ENCODE results near the gene C11orf91. TPM values are rescaled to one million over a fixed set of nuclear protein-coding genes. Genes with fewer than 3 reads are reported as not detected.

The C11orf91 gene
- total and polyA plus RNA-seq, 2 donors (not counting 3 experiments of a cell fraction or from before 2014, with no cell fraction given): 0.94 to 2.1 TPM

DNA sequence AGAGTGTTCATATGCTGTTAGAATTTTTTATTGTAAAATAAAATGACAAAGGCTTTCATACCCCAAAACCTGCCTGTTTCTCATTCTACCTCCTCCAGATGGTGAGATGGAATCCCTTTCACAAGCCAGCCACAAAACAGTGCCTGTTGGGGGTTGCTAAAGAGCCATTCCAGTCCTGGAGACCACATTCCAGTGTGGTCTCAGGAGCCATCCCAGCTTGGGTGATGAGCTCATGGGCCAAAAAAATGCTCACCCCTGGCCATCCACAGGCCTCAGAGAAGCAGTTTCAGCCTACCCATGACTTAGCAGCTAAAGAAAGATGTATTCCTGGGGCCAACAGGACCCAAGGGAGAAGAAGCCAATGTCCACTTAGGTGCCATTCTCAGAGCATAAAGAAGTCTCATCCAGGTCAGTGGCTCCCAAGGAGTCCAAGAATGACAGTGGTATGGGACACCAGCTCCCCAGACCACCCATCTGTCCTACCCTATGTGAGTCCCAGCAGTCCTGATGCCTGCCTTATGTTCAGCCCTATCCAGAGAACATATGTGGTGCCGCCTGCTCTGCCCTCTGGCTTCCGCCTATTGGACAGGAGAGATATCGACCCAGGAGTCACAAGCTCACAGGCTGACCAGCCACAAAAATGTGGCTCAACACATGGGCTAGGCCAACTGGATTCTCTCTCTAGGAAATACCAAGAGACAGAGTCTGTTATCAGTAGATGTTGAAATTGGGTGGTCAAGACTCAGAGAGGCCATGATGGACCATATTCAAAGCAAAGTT, 26.4 kb downstream of the C11orf91 start:
- Histone ChIP-seq H3K27ac (ENCODE audit: insufficient read depth, low read depth, low read length) (no peak overlapping the region), H3K4me2 (ENCODE audit: insufficient read depth, low read length) (no peak overlapping the region), H3K4me1 (ENCODE audit: control insufficient read depth, extremely low read depth, insufficient read depth, low read length) (peaks cover 11% of the 10 kb centered on the region), H3K4me3 (replicated peaks in 1 of 3; ENCODE audit: insufficient read depth in 1 of 3, low read depth in 1 of 3, low read length in 3 of 3) (no peak overlapping the region), H4K20me1 (replicated peaks; ENCODE audit: control insufficient read depth, extremely low read depth, insufficient read depth, low read length) (no peaks in the 10 kb centered on the region), H3K79me2 (ENCODE audit: control insufficient read depth, insufficient read depth, low read length) (no peaks in the 10 kb centered on the region), H3K9me1 (replicated peaks; ENCODE audit: control insufficient read depth, extremely low read depth, insufficient read depth, low read length) (no peaks in the 10 kb centered on the region), H3K36me3 (ENCODE audit: control insufficient read depth in 2 of 2, extremely low read depth in 1 of 2, insufficient read depth in 2 of 2, low read length in 2 of 2) (no peaks in the 10 kb centered on the region), H3K9me3 (replicated peaks; ENCODE audit: control insufficient read depth, insufficient read depth, low read length) (no peaks in the 10 kb centered on the region), H3K9ac (replicated peaks; ENCODE audit: extremely low read depth, insufficient read depth, low read length) (no peak overlapping the region), H3K27me3 (ENCODE audit: control insufficient read depth in 2 of 2, insufficient read depth in 2 of 2, low read length in 2 of 2) (no peaks in the 10 kb centered on the region), H2AFZ (ENCODE audit: low read depth, low read length) (no peak overlapping the region)
- TF ChIP-seq, protein P1, sequence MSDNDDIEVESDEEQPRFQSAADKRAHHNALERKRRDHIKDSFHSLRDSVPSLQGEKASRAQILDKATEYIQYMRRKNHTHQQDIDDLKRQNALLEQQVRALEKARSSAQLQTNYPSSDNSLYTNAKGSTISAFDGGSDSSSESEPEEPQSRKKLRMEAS (IDR thresholded peaks at IDR 0.05; ENCODE audit: insufficient read depth, insufficient read length): no peak
- no peak for TF ChIP-seq EZH2 (IDR thresholded peaks at IDR 0.05; ENCODE audit: borderline replicate concordance, low read depth, low read length, severe bottlenecking)
- TF ChIP-seq POLR2AphosphoS5 (IDR thresholded peaks at IDR 0.05; ENCODE audit: insufficient read depth, low read depth, low read length): no peak
- BruUV-seq (replicated peaks): no TSS peak
- dilution Hi-C loops (cut with MboI; ENCODE audit: extremely low pct_ligation_motif_present, low sequenced_read_pairs) (no loop called here), intact Hi-C loops (cut with micrococcal nuclease) (no loop called here)
- no peak for DNase-seq (ENCODE audit: low read depth, low spot score)
- POLR2A ChIA-PET: no interaction called here
- CTCF ChIA-PET: interaction anchor here (0.7 to 1.3 kb wide), 2 partner anchors 92 to 312 kb away, joined by 3 read pairs; no protein-coding TSS in a partner anchor
- peak; percentile 26 for FAIRE-seq

DNA sequence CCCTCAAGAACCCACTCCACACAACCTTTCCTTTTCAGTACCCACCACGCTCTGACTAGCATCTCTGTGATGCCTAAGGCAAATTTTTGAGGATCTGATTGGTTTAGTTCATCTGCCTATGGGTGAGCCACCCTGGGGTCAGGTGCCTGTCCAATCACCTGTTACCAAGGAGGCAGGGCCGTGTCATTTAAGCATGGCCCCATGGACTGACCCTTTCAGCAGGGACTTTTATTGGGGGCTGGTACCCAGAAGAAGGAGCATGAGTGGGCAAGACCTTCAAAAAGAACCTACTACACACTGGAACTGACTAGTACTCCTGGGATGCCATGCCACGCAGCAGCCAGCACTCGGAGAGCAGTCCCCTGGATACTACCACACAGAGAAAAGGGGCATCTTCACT, 28.4 kb downstream of the C11orf91 start:
- FAIRE-seq: no peak

More for the DNA sequence above, 28.4 kb downstream of the C11orf91 start:
- Histone ChIP-seq H3K36me3 (ENCODE audit: control insufficient read depth in 2 of 2, extremely low read depth in 1 of 2, insufficient read depth in 2 of 2, low read length in 2 of 2) (no peaks in the 10 kb centered on the region), H4K20me1 (replicated peaks; ENCODE audit: control insufficient read depth, extremely low read depth, insufficient read depth, low read length) (no peaks in the 10 kb centered on the region), H3K9me1 (replicated peaks; ENCODE audit: control insufficient read depth, extremely low read depth, insufficient read depth, low read length) (no peaks in the 10 kb centered on the region), H3K9me3 (replicated peaks; ENCODE audit: control insufficient read depth, insufficient read depth, low read length) (no peaks in the 10 kb centered on the region), H3K4me2 (ENCODE audit: insufficient read depth, low read length) (no peak overlapping the region), H3K27ac (ENCODE audit: insufficient read depth, low read depth, low read length) (no peak overlapping the region), H3K9ac (replicated peaks; ENCODE audit: extremely low read depth, insufficient read depth, low read length) (no peak overlapping the region), H3K4me3 (replicated peaks in 1 of 3; ENCODE audit: insufficient read depth in 1 of 3, low read depth in 1 of 3, low read length in 3 of 3) (no peak overlapping the region), H3K4me1 (ENCODE audit: control insufficient read depth, extremely low read depth, insufficient read depth, low read length) (peaks cover 11% of the 10 kb centered on the region), H3K27me3 (ENCODE audit: control insufficient read depth in 2 of 2, insufficient read depth in 2 of 2, low read length in 2 of 2) (no peaks in the 10 kb centered on the region), H3K79me2 (ENCODE audit: control insufficient read depth, insufficient read depth, low read length) (no peaks in the 10 kb centered on the region), H2AFZ (ENCODE audit: low read depth, low read length) (no peak overlapping the region)
- POLR2A ChIA-PET: no interaction called here
- BruUV-seq (replicated peaks): no TSS peak
- DNase-seq (ENCODE audit: low read depth, low spot score): no peak
- CTCF ChIA-PET: no interaction called here
- intact Hi-C loops (cut with micrococcal nuclease): no loop called here
- TF ChIP-seq MYC (IDR thresholded peaks at IDR 0.05; ENCODE audit: low read depth, low read length) (no peak), FOS (IDR thresholded peaks at IDR 0.05; ENCODE audit: borderline replicate concordance, insufficient read depth, low read length) (no peak)
- dilution Hi-C loops (cut with MboI; ENCODE audit: extremely low pct_ligation_motif_present, low sequenced_read_pairs): no loop called here

All from endothelial cell of umbilical vein (primary cell).